ENCODE data around the gene BPI.
"Not testable (repeated sequence)": the region's sequence is repeated elsewhere in the genome, so short reads cannot be mapped to it uniquely, and the experiment has no call there.

BPI gene

DNA sequence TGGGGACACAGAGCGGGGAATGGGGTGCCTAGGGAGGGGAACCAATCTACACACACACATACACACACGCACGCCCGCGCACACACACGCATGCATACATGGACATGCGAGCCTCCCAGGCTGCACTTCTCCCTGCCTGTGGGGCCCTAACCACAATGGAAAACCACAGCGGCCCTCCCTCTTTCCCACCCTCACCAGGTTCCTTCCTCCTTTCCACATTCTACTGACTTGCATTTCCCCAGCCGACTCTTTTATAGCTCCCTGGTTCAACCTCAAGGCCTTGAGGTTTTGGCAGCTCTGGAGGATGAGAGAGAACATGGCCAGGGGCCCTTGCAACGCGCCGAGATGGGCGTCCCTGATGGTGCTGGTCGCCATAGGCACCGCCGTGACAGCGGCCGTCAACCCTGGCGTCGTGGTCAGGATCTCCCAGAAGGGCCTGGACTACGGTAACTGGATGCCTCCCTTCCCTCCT, at the start of gene BPI:
BPI (plus strand) TSS at position 249 of the 472 bp plus-strand sequence; CDS start at position 317, 68 bp downstream.
- DNase-seq: peak in 2 of 51 donors; percentile 11 to 24

DNA sequence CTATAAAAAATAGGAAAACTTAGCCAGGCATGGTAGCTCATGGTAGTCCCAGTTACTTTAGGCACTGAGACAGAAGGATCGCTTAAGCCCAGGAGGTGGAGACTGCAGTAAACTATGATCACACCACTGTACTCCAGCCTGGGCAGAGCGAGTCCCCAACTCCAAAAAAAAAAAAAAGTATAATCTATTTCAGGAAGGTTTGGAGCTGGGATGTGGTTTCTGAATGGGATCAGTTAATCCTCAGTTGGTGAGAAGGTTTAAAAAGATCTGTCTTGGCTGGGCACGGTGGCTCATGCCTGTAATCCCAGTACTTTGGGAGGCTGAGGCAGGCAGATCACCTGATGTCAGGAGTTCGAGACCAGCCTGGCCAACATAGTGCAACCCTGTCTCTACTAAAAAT, 49.3 kb upstream of the BPI start:
- not testable (repeated sequence) for DNase-seq

DNA sequence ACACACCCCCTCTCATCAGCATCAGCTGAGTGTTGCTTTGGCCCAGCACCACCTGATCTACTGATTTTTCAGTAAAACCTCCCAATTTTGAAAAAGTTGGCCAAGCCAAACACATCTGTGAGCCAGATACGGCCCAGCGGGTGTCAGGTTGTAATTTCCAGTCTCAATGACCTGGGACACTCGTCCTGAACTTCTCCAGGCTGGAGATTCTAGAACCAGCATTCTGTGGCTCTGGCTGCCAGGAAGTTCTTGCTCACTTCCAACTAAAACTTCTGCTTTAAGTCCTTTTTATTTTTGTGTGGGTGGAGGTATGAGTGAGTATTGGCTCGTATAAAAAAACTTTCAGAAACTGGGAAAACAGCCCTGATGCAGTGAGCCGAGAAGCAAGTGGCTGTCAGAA, 48.6 kb upstream of the BPI start:
- peak in 7 of 51 donors; percentile 4 to 38 (median 13) for DNase-seq

DNA sequence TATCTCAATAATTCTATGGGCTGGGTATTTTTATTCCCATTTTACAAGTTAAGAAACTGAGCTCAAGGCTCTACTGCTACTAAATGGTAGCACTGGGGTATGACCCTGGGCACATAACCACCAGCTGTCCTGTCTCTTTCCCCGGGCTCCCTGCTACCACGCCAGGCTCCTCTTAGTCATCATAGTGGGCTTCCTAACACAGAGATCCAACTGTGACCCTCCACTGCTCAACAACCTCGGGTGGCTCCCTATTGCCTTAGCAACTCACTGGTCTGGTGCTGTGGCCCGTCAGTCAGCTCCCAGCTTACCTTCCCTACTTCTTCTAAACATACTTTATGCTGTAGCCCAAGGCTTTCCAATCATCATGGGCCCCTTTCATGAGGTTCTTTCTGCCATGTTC, 47.9 kb upstream of the BPI start:
- DNase-seq: no peak

GRCh38 chr20:38256966-38257365, 47.0 kb upstream of the BPI start:
- no peak for DNase-seq

DNA sequence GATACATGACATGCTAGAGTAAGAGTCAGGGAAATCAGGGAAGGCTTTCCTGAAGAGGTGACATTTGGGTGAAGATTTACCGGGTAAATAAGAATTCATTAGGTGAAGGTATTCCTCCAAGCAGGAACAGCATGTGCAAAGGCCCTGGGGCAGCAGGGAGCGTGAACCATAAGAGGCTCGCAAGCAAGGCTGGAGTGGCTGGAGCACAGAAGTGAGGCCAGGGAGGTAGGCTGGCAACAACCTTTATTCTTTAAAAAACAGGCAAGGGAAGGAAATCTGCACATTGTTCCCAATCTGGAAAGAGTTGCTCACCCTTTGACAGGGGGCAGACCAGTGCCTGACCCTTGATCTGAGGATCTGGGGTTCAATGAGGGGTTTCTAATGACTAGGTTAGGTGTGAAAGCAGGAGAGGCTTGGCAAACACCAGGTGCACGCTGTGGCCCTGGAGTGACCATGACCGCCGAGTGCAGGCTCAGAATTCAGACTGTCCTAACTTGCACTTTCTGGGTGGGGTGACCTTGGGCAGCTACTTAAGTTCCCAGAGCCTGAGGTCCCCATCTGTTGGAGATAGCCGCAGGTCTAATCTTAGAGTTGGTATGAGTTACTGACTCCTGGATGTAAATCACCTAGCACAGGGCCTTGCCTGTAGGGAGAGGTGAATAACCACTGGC, 45.3 kb upstream of the BPI start:
- DNase-seq: no peak

GRCh38 chr20:38260025-38260377, 44.0 kb upstream of the BPI start:
- DNase-seq: peak in 7 of 51 donors; percentile 31 to 63 (median 38)

DNA sequence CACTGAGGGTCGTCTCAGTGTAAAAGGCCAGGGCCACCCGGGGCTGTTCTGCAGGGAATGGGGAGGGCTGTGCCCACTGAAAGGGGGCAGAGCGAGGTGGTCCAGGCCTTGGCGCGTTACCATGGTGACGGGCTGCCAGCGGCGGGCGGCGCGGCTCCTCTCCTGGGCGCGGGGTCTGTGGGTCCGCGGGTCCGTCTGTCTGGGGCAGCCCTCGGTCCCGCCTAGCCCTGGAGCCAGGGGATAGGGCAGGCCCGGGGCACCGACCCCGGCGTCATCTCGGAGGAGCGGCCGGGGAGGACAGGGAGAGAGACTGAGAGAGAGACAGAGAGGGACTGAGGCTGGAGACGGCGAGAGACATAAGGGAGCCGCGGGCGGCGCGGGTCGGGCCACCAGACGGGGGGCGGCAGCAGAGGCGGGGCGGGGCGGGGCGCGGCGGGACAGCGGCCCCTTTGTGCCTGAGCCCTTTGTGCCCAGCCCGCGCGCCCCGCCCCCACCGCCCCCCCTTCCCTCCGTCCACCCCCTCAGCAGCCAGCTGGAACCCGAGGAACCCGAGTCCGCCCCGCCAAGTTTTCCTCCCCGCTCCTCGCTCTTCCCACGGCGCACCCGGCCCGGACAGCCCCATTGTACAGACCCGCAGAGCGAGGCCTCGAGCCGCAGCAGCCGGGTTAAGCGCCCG, 43.4 kb upstream of the BPI start, which contains the start of gene KIAA1755:
KIAA1755 (minus strand) TSS at position 358 of the 676 bp plus-strand sequence; CDS start at position 123, 235 bp downstream.
- peak in 46 of 51 donors; percentile 33 to 93 (median 70) for DNase-seq

DNA sequence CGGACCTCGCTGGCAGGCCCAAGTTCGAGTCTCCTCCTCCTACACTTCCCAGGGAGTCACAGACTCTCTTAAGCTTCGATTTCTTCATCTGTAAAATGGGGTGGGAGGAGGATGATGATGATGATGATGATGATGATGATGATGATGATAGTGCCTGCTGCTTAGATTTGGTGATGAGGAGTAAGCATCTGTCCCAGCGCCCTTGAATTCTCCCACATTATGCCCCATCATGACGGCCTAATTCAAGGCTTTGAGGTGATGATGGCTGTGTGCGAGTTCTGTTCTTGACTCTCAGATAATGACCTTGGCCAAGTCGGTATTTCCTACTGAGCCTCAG, 42.9 kb upstream of the BPI start:
- DNase-seq: no peak

DNA sequence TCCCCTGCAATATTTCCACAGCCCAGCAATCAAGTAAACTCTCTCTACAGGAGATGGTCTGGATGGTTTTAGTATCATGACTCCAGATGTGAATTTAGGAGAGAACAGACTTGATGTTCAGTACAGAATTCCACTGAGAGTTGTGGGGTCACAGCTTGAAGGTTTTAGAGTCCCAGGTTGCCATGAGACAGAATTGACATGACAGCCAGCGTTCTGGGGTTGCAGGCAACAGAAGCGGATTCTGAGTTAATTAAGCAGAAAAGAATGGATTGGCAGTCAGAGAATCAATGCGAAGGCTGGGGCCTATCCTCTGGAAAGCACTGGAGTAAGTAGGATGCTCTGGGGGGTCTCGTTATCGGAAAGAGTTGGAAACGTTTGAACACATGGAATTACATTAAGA, 41.0 kb upstream of the BPI start:
- no peak for DNase-seq

GRCh38 chr20:38266426-38266825, 37.5 kb upstream of the BPI start:
- DNase-seq: no peak

- no peak for DNase-seq
These were observed 36.7 kb upstream of the BPI start for GRCh38 chr20:38267296-38267695.

GRCh38 chr20:38267901-38268514, 35.9 kb upstream of the BPI start:
- no peak for DNase-seq

DNA sequence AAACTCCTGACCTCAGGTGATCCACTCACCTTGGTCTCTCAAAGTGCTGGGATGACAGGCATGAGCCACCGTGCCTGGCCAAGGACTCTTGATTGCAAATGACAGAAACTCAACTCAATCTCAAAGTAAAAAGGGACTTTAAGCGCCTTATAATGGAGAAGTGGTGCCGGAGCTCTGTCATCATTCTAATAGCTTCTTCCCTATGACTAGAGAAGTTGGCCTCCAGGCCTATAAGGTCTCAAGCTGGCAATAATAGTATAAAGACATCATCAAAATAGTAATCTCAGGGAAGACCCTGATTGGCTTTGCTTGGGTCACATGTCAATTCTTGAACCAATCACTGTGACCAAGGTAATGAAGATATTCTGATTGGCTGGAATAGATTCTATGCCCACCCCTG, 34.9 kb upstream of the BPI start:
- DNase-seq: no peak

DNA sequence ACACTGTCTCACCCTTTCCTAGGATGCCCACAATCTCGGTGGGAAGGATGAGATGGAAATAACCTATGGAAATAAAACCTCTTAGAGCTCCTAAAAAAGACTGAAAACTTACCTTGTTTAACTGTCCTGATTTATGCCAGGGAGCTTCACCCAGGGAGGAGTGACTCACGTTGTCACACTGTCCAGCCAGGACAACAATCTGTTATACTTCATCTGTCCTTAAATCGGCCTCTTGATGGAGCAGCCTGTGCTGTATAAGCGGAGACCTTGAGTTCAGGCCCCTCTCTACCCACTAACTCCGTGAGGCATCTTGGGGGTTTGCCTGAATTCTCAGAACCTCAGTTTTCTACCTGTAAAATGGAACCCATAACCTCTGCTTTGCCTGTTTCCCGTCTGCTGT, 34.2 kb upstream of the BPI start:
- no peak for DNase-seq

- no peak for DNase-seq
These were observed 32.9 kb upstream of the BPI start for GRCh38 chr20:38270869-38271605.

- no peak for DNase-seq
These were observed 32.3 kb upstream of the BPI start for GRCh38 chr20:38271608-38272120.

DNA sequence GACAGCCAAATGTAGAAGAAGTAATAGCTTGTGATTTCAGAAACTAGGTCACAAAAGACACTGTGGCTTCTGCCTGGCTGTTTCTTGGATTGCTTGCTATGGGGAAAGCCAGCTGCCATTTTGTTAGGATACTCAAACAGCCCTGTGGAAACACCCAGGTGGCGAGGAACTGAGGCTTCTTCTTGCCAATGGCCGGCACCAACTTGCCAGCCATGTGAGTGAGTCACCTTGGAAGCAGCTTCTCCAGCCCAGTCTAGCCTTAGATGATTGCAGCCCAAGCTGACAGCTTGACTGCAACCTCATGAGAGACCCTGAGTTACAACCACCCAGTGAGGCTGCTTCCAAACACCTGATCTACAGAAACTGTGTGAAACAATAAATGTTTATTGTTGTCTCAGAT, 31.6 kb upstream of the BPI start:
- no peak for DNase-seq

DNA sequence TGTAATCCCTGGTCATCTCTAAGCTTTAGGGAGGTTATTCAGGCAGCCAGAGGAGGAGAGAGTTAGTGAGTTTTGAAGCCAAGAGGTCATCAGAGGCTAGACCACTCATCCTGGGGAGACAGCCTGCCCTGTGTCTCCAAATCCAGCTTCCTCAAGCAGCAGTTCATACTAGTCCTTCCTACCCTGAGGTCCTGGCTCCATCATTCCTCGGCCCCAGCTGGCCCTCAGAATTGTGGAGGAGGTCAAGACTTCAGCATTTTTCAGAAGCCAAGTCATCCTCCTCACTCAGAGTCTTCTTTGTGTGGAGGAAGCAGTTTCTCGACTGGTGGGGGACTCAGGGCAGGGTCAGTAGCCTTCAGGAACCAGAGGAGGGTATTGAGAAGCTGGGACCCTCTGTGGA, 31.0 kb upstream of the BPI start:
- no peak for DNase-seq

- no peak for DNase-seq
These were observed 28.0 kb upstream of the BPI start for GRCh38 chr20:38275815-38276550.

GRCh38 chr20:38277285-38277684, 26.7 kb upstream of the BPI start:
- no peak for DNase-seq

All from hypothalamus (tissue), 51 donors.